Lower leg skin (tissue), 3 donors: ENCODE measurements around the gene OR6F1.

Experiments
- CTCF ChIP-seq, 3 donors: fragments of 450-650 bp; IDR thresholded peaks; one replicate each; pipeline ENCODE4 v1.5.1; 2016; ENCODE audit warnings: antibody characterized with exemption in 3 of 3, mild to moderate bottlenecking in 3 of 3, moderate library complexity in 2 of 3
- POLR2A ChIP-seq, 2 donors: fragments of 450-650 bp; IDR thresholded peaks; one replicate each; pipeline ENCODE4 v1.6.1; 2016 to 2017; ENCODE audit warnings: antibody characterized with exemption in 2 of 2, mild to moderate bottlenecking in 1 of 2, moderate library complexity in 1 of 2

DNA sequence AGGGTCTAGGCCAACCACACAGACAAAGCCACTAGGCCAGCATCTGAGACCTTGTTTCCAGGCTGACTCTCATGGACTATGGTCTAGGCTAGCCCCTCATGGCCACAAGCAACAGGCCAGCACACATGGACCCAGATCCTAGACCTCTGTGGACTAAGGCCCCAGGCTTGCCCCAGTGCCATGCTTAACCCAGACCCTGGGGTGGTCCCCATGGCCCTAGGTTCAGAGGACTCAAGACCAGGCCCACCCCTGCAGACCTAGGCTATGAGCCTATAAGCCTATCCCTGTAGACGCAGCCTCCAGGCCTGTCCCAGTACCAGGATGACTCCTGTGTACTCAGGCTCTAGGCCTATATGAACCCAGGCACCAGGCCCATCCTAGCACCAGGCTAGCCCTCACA is 33.4 kb upstream of the OR6F1 start:
- no peak for TF ChIP-seq CTCF (IDR thresholded peaks at IDR 0.05)
- no peak for TF ChIP-seq POLR2A (IDR thresholded peaks at IDR 0.05)
